ENCODE results near the gene SMAD4. TPM values are rescaled to one million over a fixed set of nuclear protein-coding genes. Genes with fewer than 3 reads are reported as not detected.
A peak's percentile ranks its signal among the peaks of the same experiment; 100 is the strongest.

Gene SMAD4
- total RNA-seq, 1 donor from 2014 or later: 152 TPM

GRCh38 chr18:51025512-51025911 lies 4.5 kb upstream of the SMAD4 start:
- H3K4me1 Mint-ChIP-seq: peaks cover 17% of the 10 kb centered on the region

GRCh38 chr18:51028201-51028805 lies 1.7 kb upstream of the SMAD4 start:
- TF ChIP-seq CTCF (IDR thresholded peaks at IDR 0.05; ENCODE audit: unreplicated experiment): no peak
- peaks cover 4% of the 10 kb centered on the region for H3K9me3 Mint-ChIP-seq
- H3K27me3 Mint-ChIP-seq (ENCODE audit: low read depth): no peaks in the 10 kb centered on the region
- H3K4me3 Mint-ChIP-seq: peak overlapping the region; percentile 91
- peak overlapping the region; percentile 100 for H3K27ac Mint-ChIP-seq
- H3K4me1 Mint-ChIP-seq: peaks cover 37% of the 10 kb centered on the region
- peaks cover 9% of the 10 kb centered on the region for H3K36me3 Mint-ChIP-seq
- DNase-seq (ENCODE audit: low spot score in 2 of 2, unreplicated experiment in 2 of 2): no peak

More at GRCh38 chr18:51025512-51025911, 4.5 kb upstream of the SMAD4 start:
- Mint-ChIP-seq H3K27ac (no peak overlapping the region), H3K9me3 (peaks cover 5% of the 10 kb centered on the region), H3K27me3 (ENCODE audit: low read depth) (no peaks in the 10 kb centered on the region), H3K36me3 (peaks cover 11% of the 10 kb centered on the region), H3K4me3 (no peak overlapping the region)
- no peak for DNase-seq (ENCODE audit: low spot score in 2 of 2, unreplicated experiment in 2 of 2)
- TF ChIP-seq CTCF (IDR thresholded peaks at IDR 0.05; ENCODE audit: unreplicated experiment): no peak

- Mint-ChIP-seq H3K4me3 (peak overlapping the region; percentile 91), H3K27ac (peak overlapping the region; percentile 100), H3K9me3 (no peaks in the 10 kb centered on the region), H3K36me3 (peaks cover 8% of the 10 kb centered on the region), H3K27me3 (ENCODE audit: low read depth) (no peaks in the 10 kb centered on the region), H3K4me1 (peaks cover 41% of the 10 kb centered on the region)
- TF ChIP-seq CTCF (IDR thresholded peaks at IDR 0.05; ENCODE audit: unreplicated experiment): no peak
- no peak for DNase-seq (ENCODE audit: low spot score in 2 of 2, unreplicated experiment in 2 of 2)
Observed at GRCh38 chr18:51029378-51029693, 677 bp upstream of the SMAD4 start.

DNA sequence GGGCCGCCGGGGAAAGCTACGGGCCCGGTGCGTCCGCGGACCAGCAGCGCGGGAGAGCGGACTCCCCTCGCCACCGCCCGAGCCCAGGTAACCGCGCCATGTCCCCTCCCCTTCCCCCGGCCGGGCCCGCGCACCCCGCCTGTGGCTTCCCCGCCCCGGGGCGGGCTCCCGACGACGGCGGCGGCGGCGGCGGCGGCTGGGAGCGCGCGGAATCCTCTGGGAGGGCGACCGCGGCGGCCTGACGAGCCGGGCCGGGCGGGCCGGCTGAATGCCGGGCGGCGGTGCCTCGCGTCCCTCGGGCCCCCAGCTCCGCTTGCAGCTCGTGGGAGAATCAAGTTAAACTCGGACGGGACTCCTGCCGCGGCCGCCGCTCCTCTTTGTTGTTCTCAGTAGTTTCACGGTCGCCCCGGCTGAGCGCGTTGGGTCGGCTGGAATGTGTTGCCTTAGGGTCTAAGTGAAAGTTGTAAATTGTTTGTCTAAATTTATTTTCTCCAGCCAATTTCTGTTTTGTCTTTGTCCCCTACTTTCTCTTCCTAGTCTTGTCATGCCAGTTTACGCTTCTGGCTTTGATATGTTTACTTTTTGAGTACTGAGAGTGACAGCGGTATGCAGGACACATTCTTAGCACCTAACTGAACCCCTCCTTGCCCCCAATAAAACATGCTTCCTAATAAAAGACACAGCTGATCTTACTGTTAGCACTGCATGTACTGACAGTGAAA lies 685 bp downstream of the SMAD4 start:
- Mint-ChIP-seq H3K4me1 (peaks cover 47% of the 10 kb centered on the region), H3K36me3 (peaks cover 15% of the 10 kb centered on the region), H3K9me3 (no peaks in the 10 kb centered on the region), H3K27me3 (ENCODE audit: low read depth) (no peaks in the 10 kb centered on the region), H3K4me3 (peak overlapping the region; percentile 95), H3K27ac (peak overlapping the region; percentile 98)
- DNase-seq (ENCODE audit: low spot score in 2 of 2, unreplicated experiment in 2 of 2): peak; percentile 69 to 81
- TF ChIP-seq CTCF (IDR thresholded peaks at IDR 0.05; ENCODE audit: unreplicated experiment): no peak

DNA sequence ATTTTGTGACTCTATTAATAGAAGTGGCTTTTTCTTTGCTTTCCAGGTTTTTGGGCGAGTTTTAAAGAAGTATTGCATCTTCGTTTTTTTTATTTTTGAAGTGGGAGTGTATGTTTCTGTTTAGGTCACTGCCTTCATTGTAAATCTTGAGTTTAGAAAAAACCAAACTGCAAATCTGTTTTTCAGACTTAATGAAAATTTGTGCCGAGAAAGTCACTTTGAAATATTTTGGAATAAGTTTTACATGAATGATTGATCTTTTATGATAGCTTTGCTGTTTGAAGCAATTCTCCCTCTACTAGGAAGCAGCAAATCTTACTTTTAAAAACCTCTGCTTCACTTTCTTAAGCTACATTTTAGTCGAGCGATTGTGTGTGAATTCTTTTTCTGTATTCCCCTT lies 2.2 kb downstream of the SMAD4 start:
- Mint-ChIP-seq H3K27me3 (ENCODE audit: low read depth) (no peaks in the 10 kb centered on the region), H3K4me3 (peak overlapping the region; percentile 95), H3K27ac (peak overlapping the region; percentile 98), H3K4me1 (peaks cover 51% of the 10 kb centered on the region), H3K36me3 (peaks cover 15% of the 10 kb centered on the region), H3K9me3 (no peaks in the 10 kb centered on the region)
- no peak for TF ChIP-seq CTCF (IDR thresholded peaks at IDR 0.05; ENCODE audit: unreplicated experiment)
- no peak for DNase-seq (ENCODE audit: low spot score in 2 of 2, unreplicated experiment in 2 of 2)
